OCI-LY3 (cell line): ENCODE results near the gene CADPS2.

Experiments
- EZH2phosphoT487 ChIP-seq: fragments of 200-600 bp; shearing (Covaris generic); IDR thresholded peaks from 2 replicates; pipeline ENCODE4 v1.6.1; 2018; ENCODE audit warnings: antibody characterized with exemption, mixed run types, low read depth
- TF ChIP-seq, protein P1 (sequence below): fragments of 200-600, 300-600 bp; sonication (generic); IDR thresholded peaks from 2 replicates; pipeline ENCODE4 v1.5.1; 2014; ENCODE audit warnings: antibody characterized with exemption, low read length, low read depth

DNA sequence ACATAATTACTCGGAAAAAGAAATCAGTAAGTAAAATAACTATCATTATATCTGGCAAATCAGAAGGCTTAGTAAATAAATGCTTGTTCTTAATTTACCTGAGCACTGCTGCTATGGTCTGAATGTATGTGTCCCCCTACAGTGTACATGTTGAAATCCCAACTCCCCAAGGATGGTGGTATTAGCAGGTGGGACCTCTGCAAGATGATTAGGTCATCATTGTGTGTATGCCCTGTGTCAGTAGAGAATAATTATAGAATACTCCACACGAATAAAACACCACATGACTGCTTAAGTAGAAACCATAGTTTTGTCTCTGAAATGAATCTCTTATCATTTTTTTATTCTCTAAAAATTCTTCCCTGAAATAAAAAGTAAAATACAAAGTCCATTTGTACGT, 289.0 kb downstream of the CADPS2 start:
- TF ChIP-seq, protein P1, sequence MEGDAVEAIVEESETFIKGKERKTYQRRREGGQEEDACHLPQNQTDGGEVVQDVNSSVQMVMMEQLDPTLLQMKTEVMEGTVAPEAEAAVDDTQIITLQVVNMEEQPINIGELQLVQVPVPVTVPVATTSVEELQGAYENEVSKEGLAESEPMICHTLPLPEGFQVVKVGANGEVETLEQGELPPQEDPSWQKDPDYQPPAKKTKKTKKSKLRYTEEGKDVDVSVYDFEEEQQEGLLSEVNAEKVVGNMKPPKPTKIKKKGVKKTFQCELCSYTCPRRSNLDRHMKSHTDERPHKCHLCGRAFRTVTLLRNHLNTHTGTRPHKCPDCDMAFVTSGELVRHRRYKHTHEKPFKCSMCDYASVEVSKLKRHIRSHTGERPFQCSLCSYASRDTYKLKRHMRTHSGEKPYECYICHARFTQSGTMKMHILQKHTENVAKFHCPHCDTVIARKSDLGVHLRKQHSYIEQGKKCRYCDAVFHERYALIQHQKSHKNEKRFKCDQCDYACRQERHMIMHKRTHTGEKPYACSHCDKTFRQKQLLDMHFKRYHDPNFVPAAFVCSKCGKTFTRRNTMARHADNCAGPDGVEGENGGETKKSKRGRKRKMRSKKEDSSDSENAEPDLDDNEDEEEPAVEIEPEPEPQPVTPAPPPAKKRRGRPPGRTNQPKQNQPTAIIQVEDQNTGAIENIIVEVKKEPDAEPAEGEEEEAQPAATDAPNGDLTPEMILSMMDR, result no peak
- TF ChIP-seq EZH2phosphoT487, result no peak
